GM12864 (cell line): ENCODE measurements around the gene THSD4.

ENCODE experiments used
- DNase-seq: peaks from one replicate; pipeline ENCODE4 v3.0.0-alpha.2; 2011; ENCODE audit warnings: low read depth
- H3K4me3 ChIP-seq: 2 replicates; pipeline ENCODE4 v1.5.1; 2011; ENCODE audit warnings: mild to moderate bottlenecking, low read depth, low read length, control low read depth
- TF ChIP-seq, protein P1 (sequence below): IDR thresholded peaks from 2 replicates; pipeline ENCODE4 v1.5.1; 2011; ENCODE audit warnings: low read depth, mild to moderate bottlenecking, moderate library complexity, low read length, control low read depth, inconsistent platforms; ENCODE audit errors: missing control alignments

Gene THSD4

DNA sequence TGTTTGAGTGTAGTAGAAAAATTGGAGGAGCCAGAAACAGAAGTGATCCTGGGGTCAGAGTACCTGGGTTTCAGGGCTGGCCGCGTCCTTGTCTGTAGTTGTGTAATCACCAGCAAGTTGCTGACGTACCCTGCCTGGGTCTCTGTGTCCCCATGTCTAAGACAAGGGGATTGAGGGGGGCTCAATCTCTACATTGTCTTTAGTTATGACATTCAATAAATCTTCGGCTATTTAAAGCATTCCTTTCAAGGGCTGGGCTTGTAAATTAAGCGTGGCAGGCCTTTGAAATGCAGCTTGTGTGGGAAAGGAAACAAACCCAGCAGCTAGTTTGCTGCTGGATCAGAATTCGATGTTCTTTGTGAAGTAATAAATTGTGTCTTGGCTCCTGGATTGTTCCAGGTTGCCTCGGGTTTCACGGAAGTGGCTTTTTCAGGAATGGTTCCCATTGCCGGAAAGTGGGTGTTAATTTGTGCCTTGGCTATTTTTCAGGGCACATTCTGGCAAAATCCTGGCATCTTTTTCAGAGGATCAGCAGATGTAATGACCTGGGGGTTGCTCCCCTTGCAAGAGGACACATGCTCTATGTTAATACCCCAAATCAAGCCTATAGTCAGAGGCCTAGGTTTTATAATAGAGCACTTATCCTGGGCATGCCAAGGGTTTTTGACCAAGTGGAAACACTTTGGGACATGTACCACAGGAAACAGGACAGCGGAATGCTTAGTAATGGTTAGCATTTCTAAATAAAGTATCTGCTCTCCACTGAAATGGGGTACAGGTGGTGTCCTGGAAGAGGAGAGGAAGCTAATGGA is 400.3 kb downstream of the THSD4 start:
- TF ChIP-seq, protein P1, sequence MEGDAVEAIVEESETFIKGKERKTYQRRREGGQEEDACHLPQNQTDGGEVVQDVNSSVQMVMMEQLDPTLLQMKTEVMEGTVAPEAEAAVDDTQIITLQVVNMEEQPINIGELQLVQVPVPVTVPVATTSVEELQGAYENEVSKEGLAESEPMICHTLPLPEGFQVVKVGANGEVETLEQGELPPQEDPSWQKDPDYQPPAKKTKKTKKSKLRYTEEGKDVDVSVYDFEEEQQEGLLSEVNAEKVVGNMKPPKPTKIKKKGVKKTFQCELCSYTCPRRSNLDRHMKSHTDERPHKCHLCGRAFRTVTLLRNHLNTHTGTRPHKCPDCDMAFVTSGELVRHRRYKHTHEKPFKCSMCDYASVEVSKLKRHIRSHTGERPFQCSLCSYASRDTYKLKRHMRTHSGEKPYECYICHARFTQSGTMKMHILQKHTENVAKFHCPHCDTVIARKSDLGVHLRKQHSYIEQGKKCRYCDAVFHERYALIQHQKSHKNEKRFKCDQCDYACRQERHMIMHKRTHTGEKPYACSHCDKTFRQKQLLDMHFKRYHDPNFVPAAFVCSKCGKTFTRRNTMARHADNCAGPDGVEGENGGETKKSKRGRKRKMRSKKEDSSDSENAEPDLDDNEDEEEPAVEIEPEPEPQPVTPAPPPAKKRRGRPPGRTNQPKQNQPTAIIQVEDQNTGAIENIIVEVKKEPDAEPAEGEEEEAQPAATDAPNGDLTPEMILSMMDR, result no peak
- DNase-seq, result no peak
- H3K4me3 ChIP-seq, result no peak overlapping the region

DNA sequence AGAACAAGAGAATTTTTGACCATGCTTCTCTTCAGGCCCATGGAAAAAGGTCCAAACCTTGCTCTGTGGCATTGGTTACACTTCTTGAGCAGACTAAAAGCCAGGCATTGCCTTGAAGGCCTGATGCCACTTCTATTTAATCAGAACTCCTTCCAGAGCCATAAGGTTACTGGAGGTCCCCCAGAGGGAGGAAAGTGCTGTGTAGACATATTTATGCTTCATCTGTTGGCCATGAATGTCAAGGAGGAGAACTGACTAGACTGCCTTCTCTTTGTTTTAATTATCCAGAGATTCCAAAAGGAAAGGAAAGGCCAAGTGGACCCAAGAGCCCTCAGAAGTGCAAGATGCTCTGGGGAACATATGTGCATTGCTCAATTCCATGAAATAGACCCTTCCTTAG is 402.5 kb downstream of the THSD4 start:
- TF ChIP-seq, protein P1, result no peak
- no peak overlapping the region for H3K4me3 ChIP-seq
- no peak for DNase-seq

DNA sequence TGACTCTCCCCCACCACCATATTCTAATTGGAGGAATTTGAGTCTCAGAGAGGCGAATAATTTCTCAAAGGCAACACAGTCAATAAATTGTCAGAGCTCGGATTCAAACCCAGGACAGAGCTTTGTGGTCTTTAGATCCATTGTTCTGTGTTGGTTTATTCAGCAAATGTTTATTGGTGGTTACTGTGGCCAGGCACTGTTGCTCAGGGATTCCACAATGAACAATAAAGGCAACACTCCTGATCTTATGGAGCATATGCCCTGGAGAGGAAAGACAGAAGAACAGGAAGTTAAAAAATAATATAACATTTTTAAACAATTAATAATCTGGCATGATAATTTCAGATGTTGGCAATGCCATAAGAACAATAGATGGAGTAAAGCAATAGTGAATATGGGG is 403.4 kb downstream of the THSD4 start:
- H3K4me3 ChIP-seq, result no peak overlapping the region
- DNase-seq, result no peak
- TF ChIP-seq, protein P1, result no peak

DNA sequence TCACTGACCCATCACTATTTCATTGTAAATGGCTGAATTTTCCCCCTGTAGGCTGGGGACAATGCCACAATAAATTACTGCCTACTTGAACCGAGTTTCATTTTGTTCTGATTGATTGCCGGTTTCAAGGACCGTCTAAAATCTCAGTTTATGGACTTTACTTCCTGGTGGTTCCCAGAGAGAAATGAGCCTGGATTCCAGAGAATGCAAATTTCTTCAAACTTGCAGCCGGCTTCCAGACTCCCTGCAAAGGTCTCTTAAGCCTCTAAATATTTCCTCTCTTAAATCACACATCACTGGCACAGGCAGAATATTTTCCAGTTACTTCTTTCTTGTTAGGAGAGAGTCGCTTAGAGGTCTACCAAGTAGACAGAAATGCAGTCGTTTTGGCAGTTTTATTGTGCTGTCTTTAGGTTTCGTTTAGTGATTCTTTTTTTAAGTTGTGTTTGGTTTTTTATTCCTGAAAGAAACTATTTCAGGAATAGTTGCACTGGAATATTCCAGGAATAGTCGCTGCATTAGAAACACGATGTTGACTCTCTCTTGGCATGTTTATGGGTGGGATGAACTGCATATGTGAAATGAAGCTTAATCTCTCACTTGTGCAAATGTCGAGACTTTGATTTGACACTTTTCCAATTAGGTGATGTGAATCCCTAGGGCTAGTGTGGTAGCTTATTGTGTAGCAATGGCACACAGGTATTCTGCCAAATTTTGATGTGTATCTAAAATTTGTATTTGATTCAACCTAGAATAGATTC is 411.0 kb downstream of the THSD4 start:
- no peak for DNase-seq
- H3K4me3 ChIP-seq, result no peak overlapping the region
- TF ChIP-seq, protein P1, result no peak

DNA sequence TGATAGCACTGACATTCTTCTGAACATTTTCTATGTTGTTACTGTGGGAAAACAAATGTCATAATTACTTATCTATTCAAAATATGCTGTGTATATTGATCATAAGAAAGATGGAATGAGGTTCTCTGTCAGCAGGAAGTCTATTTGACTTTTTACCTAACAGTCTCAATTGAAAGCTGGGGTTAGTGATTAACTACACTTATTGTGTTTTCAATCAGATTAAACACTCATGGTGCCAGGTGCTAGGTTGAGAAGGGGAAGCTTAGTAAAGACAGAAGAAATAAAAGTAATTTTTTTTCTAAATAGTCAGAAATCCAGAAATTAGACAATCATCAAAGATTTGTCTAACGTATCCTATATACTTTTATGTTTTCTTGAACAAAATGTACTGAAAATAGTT is 414.1 kb downstream of the THSD4 start:
- TF ChIP-seq, protein P1, result no peak
- no peak for DNase-seq

DNA sequence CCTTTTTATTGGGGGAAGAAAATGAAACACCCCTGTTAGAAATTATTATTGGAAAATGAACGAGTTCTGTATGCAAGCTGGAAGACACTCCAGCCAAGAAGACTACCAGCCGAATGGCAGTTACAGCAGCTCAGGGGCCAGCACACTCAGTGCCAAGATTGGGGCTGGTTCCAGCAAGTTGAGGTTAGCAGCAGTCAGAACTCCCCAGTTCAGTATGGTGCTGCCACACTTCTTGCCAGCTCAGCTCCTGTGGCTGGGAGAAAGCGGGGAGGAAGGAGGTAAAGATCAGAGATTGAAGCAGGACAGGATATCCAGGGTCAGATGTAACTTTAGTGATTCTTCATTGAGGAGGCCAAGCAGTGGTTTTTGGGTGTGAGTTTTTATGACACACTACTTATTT is 414.8 kb downstream of the THSD4 start:
- no peak overlapping the region for H3K4me3 ChIP-seq
- no peak for DNase-seq

More for the DNA sequence above, 414.1 kb downstream of the THSD4 start:
- no peak overlapping the region for H3K4me3 ChIP-seq

More for the DNA sequence above, 414.8 kb downstream of the THSD4 start:
- TF ChIP-seq, protein P1, result no peak
